WTC11 (cell line): Measurements from ENCODE around the gene NEK11. TPM values are rescaled to one million over a fixed set of nuclear protein-coding genes. Genes with fewer than 3 reads are reported as not detected.

Experiments
- ATAC-seq: fragments of 200-7000 bp; cut with Tn5 transposase; 2 replicates; pipeline ENCODE4 v1.10.0; 2021; ENCODE audit warnings: mild to moderate bottlenecking, moderate library complexity
- CTCF ChIA-PET: fragments of 300-600 bp; sonication (Branson Sonifier 250); formaldehyde crosslinking; loops from one replicate; lab custom pipeline; 2021; ENCODE audit warnings: antibody characterized with exemption; lab: Charles Lee
- POLR2A ChIA-PET: fragments of 350-600 bp; sonication (Branson Sonifier 250); formaldehyde crosslinking; loops from one replicate; lab custom pipeline; 2021; ENCODE audit warnings: antibody characterized with exemption; lab: Charles Lee
- DNase-seq: peaks from one replicate; pipeline ENCODE4 v3.0.0; 2021; ENCODE audit warnings: low spot score
- H3K27ac Mint-ChIP-seq: 2 replicates; pipeline ENCODE4 v1.8.0; 2021; ENCODE audit warnings: mixed read lengths
- H3K27me3 Mint-ChIP-seq: 2 replicates; pipeline ENCODE4 v1.8.0; 2021; ENCODE audit warnings: low read depth, mild to moderate bottlenecking, moderate library complexity, mixed read lengths
- H3K36me3 Mint-ChIP-seq: 2 replicates; pipeline ENCODE4 v1.8.0; 2021; ENCODE audit warnings: mixed read lengths
- H3K4me1 Mint-ChIP-seq: 2 replicates; pipeline ENCODE4 v1.8.0; 2022; ENCODE audit warnings: mixed read lengths
- H3K4me3 Mint-ChIP-seq: 2 replicates; pipeline ENCODE4 v1.8.0; 2021; ENCODE audit warnings: mild to moderate bottlenecking, moderate library complexity, mixed read lengths
- H3K9me3 Mint-ChIP-seq: 2 replicates; pipeline ENCODE4 v1.8.0; 2021; ENCODE audit warnings: mixed read lengths
- CBFB ChIP-seq: sonication (generic); formaldehyde crosslinking; IDR thresholded peaks from 2 replicates; pipeline ENCODE4 v1.8.1; 2022; ENCODE audit warnings: mild to moderate bottlenecking, low read depth, missing genetic modification reagents
- CREB1 ChIP-seq: sonication (generic); formaldehyde crosslinking; IDR thresholded peaks from 2 replicates; pipeline ENCODE4 v1.8.0; 2023; ENCODE audit warnings: mild to moderate bottlenecking, missing genetic modification reagents
- EMX1 ChIP-seq: fragments of 250-450 bp; sonication (Bioruptor Pico); IDR thresholded peaks from 2 replicates; pipeline ENCODE4 v1.8.0; 2021; ENCODE audit warnings: mild to moderate bottlenecking
- ETV6 ChIP-seq: sonication (generic); formaldehyde crosslinking; IDR thresholded peaks from 2 replicates; pipeline ENCODE4 v1.8.1; 2022; ENCODE audit warnings: mild to moderate bottlenecking, missing genetic modification reagents
- FOXP1 ChIP-seq: sonication (generic); formaldehyde crosslinking; IDR thresholded peaks from 2 replicates; pipeline ENCODE4 v1.8.0; 2022; ENCODE audit warnings: missing genetic modification reagents, mild to moderate bottlenecking, moderate library complexity, borderline replicate concordance
- GTF2I ChIP-seq: fragments of 250-450 bp; sonication (Bioruptor Pico); conservative IDR thresholded peaks from 2 replicates; pipeline ENCODE4 v1.4.0; 2021; ENCODE audit warnings: mild to moderate bottlenecking
- HMGA2 ChIP-seq: fragments of 250-450 bp; sonication (Bioruptor Pico); IDR thresholded peaks from 2 replicates; pipeline ENCODE4 v1.4.0; 2021; ENCODE audit warnings: mild to moderate bottlenecking, moderate library complexity
- MXD4 ChIP-seq: fragments of 250-450 bp; sonication (Bioruptor Pico); IDR thresholded peaks from 2 replicates; pipeline ENCODE4 v1.8.0; 2021; ENCODE audit warnings: mild to moderate bottlenecking, moderate library complexity, borderline replicate concordance
- NR2C2 ChIP-seq: sonication (generic); formaldehyde crosslinking; IDR thresholded peaks from 2 replicates; pipeline ENCODE4 v1.8.0; 2022; ENCODE audit warnings: mild to moderate bottlenecking, missing genetic modification reagents
- SMAD4 ChIP-seq: sonication (generic); formaldehyde crosslinking; IDR thresholded peaks from 2 replicates; pipeline ENCODE4 v1.8.0; 2022; ENCODE audit warnings: mild to moderate bottlenecking, missing genetic modification reagents
- TCF7 ChIP-seq: sonication (generic); formaldehyde crosslinking; IDR thresholded peaks from 2 replicates; pipeline ENCODE4 v1.8.0; 2022; ENCODE audit warnings: mild to moderate bottlenecking, low read depth, missing genetic modification reagents, moderate library complexity
- TEAD1 ChIP-seq: sonication (generic); formaldehyde crosslinking; IDR thresholded peaks from 2 replicates; pipeline ENCODE4 v1.8.0; 2022; ENCODE audit warnings: mild to moderate bottlenecking, missing genetic modification reagents
- TP53 ChIP-seq: sonication (generic); formaldehyde crosslinking; IDR thresholded peaks from 2 replicates; pipeline ENCODE4 v1.8.1; 2023; ENCODE audit warnings: mild to moderate bottlenecking, missing genetic modification reagents
- ZBTB21 ChIP-seq: sonication (generic); formaldehyde crosslinking; IDR thresholded peaks from 2 replicates; pipeline ENCODE4 v1.8.1; 2023; ENCODE audit warnings: mild to moderate bottlenecking, missing genetic modification reagents, borderline replicate concordance
- ZNF121 ChIP-seq: sonication (generic); formaldehyde crosslinking; IDR thresholded peaks from 2 replicates; pipeline ENCODE4 v1.8.0; 2023; ENCODE audit warnings: missing genetic modification reagents
- ZNF263 ChIP-seq: sonication (generic); formaldehyde crosslinking; IDR thresholded peaks from 2 replicates; pipeline ENCODE4 v1.8.1; 2022; ENCODE audit warnings: low read depth, mild to moderate bottlenecking, moderate library complexity, missing genetic modification reagents
- ZNF671 ChIP-seq: fragments of 250-450 bp; sonication (Bioruptor Pico); IDR thresholded peaks from 2 replicates; pipeline ENCODE4 v1.8.0; 2021; ENCODE audit warnings: mild to moderate bottlenecking
- total RNA-seq: library from RNA; stranded (reverse); gene quantifications from 3 replicates; pipeline ENCODE4 v1.2.3, GENCODE V29; 2021
- TF ChIP-seq, protein P1 (sequence below): sonication (generic); formaldehyde crosslinking; conservative IDR thresholded peaks from 2 replicates; pipeline ENCODE4 v1.8.1; 2022; ENCODE audit warnings: mild to moderate bottlenecking, missing genetic modification reagents
- TF ChIP-seq, protein P2 (sequence below): sonication (generic); formaldehyde crosslinking; IDR thresholded peaks from 2 replicates; pipeline ENCODE4 v1.8.1; 2022; ENCODE audit warnings: mild to moderate bottlenecking, moderate library complexity, missing genetic modification reagents
- TF ChIP-seq, protein P3 (sequence below): sonication (generic); formaldehyde crosslinking; IDR thresholded peaks from 2 replicates; pipeline ENCODE4 v1.8.0; 2022; ENCODE audit warnings: mild to moderate bottlenecking, missing genetic modification reagents
- TF ChIP-seq, protein P4 (sequence below): fragments of 250-450 bp; sonication (Bioruptor Pico); IDR thresholded peaks from 2 replicates; pipeline ENCODE4 v1.9.0; 2021; ENCODE audit warnings: mild to moderate bottlenecking
- TF ChIP-seq, protein P5 (sequence below): fragments of 200-600 bp; IDR thresholded peaks from 2 replicates; pipeline ENCODE4 v1.8.0; 2022; ENCODE audit warnings: antibody characterized with exemption
- TF ChIP-seq, protein P6 (sequence below): sonication (generic); formaldehyde crosslinking; IDR thresholded peaks from 2 replicates; pipeline ENCODE4 v1.8.1; 2023; ENCODE audit warnings: mild to moderate bottlenecking, missing genetic modification reagents, borderline replicate concordance
- TF ChIP-seq, protein P7 (sequence below): fragments of 250-450 bp; sonication (Bioruptor Pico); IDR thresholded peaks from 2 replicates; pipeline ENCODE4 v2.1.2; 2022; ENCODE audit warnings: mild to moderate bottlenecking, moderate library complexity

The NEK11 gene
- total RNA-seq, 1 experiment from 2014 or later = 1.6 TPM

DNA sequence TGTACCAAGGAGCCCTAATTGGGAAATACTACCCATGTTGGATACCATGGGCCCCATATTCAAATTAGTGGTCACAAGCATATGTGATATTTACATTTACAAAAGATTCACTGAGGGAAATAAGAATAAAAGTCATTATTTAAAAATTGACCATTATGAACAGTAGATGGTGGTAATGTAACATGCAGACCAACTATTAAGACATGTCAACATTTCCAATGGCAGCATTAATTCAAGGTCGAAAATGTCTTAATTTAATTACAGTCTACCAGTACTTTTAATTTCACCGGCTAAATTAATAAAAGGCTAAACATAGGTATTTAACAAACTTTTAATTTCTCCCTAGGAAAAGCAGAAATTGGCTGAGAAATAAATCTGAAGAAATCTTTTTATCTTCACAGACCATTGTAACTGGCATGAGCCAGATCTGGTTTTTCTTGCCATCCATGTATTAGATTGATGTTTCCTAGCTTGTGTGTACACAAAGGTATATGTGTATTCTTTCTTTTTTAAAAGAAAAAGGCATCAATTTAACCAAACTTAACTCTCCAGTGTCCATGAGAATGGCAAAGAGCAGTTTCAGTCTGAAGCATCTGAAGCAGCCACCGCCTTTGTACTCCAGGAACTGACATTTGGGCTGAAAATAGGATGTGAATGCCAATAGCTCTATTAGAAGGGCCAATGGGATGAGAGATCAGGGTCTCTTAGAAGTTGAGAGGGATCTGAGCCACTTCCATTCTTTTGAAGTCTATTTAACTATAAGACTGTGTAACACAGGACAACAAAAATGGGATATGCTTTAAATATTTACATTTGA, 26.6 kb downstream of the NEK11 start:
- CTCF ChIA-PET = no interaction called here
- no peak for ATAC-seq
- no peak for TF ChIP-seq NR2C2 (CRISPR knock-in tag)
- TF ChIP-seq FOXP1 (CRISPR knock-in tag) = no peak
- no peak for TF ChIP-seq EMX1 (CRISPR knock-in tag)
- no peak for TF ChIP-seq TEAD1 (CRISPR knock-in tag)
- no peak for TF ChIP-seq MXD4
- TF ChIP-seq ZNF121 (CRISPR knock-in tag) = no peak
- TF ChIP-seq CBFB (CRISPR knock-in tag) = no peak
- no peak for TF ChIP-seq TCF7
- TF ChIP-seq ZNF671 (CRISPR knock-in tag) = no peak
- TF ChIP-seq CREB1 (CRISPR knock-in tag) = no peak
- TF ChIP-seq, protein P1, sequence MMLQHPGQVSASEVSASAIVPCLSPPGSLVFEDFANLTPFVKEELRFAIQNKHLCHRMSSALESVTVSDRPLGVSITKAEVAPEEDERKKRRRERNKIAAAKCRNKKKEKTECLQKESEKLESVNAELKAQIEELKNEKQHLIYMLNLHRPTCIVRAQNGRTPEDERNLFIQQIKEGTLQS (CRISPR knock-in tag) = no peak
- TF ChIP-seq, all 79 proteins: peak for 0
- no peaks in the 10 kb centered on the region; the same call in 1 of the 2 replicates for H3K36me3 Mint-ChIP-seq
- H3K9me3 Mint-ChIP-seq = no peaks in the 10 kb centered on the region
- H3K4me1 Mint-ChIP-seq = no peaks in the 10 kb centered on the region
- DNase-seq = no peak
- no peaks in the 10 kb centered on the region for H3K27me3 Mint-ChIP-seq
- POLR2A ChIA-PET = no interaction called here
- no peak overlapping the region for H3K4me3 Mint-ChIP-seq
- H3K27ac Mint-ChIP-seq = no peak overlapping the region

DNA sequence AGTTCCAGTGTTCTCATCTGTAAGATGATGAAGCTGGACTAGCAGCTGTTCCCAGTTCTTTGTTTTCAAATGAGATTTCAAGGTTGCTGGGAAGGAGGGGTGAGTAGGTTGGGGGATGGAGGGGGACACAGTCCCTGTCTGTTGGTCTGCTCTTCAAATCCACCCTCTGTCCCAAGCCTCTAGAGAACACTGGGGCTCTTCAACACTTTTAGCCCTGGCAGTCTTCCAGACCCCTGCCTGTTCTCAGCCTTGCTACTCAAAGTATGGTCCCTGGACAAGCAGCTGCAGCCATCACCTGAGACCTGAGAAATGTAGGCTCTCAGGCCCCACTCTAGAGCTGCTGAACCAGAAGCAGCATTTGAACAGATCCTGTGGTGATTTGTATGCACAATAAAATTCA, 41.3 kb downstream of the NEK11 start:
- ATAC-seq = no peak
- no peak overlapping the region for H3K27ac Mint-ChIP-seq
- CTCF ChIA-PET = no interaction called here
- no peaks in the 10 kb centered on the region for H3K36me3 Mint-ChIP-seq
- DNase-seq = no peak
- H3K9me3 Mint-ChIP-seq = no peaks in the 10 kb centered on the region
- H3K4me1 Mint-ChIP-seq = peaks cover 3% of the 10 kb centered on the region; the same call in 1 of the 2 replicates
- H3K4me3 Mint-ChIP-seq = no peak overlapping the region
- POLR2A ChIA-PET = no interaction called here
- H3K27me3 Mint-ChIP-seq = no peaks in the 10 kb centered on the region
- no peak for TF ChIP-seq ETV6
- TF ChIP-seq, protein P2, sequence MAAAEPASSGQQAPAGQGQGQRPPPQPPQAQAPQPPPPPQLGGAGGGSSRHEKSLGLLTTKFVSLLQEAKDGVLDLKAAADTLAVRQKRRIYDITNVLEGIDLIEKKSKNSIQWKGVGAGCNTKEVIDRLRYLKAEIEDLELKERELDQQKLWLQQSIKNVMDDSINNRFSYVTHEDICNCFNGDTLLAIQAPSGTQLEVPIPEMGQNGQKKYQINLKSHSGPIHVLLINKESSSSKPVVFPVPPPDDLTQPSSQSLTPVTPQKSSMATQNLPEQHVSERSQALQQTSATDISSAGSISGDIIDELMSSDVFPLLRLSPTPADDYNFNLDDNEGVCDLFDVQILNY (CRISPR knock-in tag) = no peak
- TF ChIP-seq, protein P3, sequence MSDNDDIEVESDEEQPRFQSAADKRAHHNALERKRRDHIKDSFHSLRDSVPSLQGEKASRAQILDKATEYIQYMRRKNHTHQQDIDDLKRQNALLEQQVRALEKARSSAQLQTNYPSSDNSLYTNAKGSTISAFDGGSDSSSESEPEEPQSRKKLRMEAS (CRISPR knock-in tag) = no peak
- no peak for TF ChIP-seq TP53 (CRISPR knock-in tag)
- no peak for TF ChIP-seq ZNF263 (CRISPR knock-in tag)
- TF ChIP-seq ZBTB21 (CRISPR knock-in tag) = no peak
- TF ChIP-seq, protein P4, sequence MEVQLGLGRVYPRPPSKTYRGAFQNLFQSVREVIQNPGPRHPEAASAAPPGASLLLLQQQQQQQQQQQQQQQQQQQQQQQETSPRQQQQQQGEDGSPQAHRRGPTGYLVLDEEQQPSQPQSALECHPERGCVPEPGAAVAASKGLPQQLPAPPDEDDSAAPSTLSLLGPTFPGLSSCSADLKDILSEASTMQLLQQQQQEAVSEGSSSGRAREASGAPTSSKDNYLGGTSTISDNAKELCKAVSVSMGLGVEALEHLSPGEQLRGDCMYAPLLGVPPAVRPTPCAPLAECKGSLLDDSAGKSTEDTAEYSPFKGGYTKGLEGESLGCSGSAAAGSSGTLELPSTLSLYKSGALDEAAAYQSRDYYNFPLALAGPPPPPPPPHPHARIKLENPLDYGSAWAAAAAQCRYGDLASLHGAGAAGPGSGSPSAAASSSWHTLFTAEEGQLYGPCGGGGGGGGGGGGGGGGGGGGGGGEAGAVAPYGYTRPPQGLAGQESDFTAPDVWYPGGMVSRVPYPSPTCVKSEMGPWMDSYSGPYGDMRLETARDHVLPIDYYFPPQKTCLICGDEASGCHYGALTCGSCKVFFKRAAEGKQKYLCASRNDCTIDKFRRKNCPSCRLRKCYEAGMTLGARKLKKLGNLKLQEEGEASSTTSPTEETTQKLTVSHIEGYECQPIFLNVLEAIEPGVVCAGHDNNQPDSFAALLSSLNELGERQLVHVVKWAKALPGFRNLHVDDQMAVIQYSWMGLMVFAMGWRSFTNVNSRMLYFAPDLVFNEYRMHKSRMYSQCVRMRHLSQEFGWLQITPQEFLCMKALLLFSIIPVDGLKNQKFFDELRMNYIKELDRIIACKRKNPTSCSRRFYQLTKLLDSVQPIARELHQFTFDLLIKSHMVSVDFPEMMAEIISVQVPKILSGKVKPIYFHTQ (CRISPR knock-in tag) = no peak
- TF ChIP-seq, protein P5, sequence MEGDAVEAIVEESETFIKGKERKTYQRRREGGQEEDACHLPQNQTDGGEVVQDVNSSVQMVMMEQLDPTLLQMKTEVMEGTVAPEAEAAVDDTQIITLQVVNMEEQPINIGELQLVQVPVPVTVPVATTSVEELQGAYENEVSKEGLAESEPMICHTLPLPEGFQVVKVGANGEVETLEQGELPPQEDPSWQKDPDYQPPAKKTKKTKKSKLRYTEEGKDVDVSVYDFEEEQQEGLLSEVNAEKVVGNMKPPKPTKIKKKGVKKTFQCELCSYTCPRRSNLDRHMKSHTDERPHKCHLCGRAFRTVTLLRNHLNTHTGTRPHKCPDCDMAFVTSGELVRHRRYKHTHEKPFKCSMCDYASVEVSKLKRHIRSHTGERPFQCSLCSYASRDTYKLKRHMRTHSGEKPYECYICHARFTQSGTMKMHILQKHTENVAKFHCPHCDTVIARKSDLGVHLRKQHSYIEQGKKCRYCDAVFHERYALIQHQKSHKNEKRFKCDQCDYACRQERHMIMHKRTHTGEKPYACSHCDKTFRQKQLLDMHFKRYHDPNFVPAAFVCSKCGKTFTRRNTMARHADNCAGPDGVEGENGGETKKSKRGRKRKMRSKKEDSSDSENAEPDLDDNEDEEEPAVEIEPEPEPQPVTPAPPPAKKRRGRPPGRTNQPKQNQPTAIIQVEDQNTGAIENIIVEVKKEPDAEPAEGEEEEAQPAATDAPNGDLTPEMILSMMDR = no peak
- TF ChIP-seq NR2C2 (CRISPR knock-in tag) = no peak
- TF ChIP-seq, protein P6, sequence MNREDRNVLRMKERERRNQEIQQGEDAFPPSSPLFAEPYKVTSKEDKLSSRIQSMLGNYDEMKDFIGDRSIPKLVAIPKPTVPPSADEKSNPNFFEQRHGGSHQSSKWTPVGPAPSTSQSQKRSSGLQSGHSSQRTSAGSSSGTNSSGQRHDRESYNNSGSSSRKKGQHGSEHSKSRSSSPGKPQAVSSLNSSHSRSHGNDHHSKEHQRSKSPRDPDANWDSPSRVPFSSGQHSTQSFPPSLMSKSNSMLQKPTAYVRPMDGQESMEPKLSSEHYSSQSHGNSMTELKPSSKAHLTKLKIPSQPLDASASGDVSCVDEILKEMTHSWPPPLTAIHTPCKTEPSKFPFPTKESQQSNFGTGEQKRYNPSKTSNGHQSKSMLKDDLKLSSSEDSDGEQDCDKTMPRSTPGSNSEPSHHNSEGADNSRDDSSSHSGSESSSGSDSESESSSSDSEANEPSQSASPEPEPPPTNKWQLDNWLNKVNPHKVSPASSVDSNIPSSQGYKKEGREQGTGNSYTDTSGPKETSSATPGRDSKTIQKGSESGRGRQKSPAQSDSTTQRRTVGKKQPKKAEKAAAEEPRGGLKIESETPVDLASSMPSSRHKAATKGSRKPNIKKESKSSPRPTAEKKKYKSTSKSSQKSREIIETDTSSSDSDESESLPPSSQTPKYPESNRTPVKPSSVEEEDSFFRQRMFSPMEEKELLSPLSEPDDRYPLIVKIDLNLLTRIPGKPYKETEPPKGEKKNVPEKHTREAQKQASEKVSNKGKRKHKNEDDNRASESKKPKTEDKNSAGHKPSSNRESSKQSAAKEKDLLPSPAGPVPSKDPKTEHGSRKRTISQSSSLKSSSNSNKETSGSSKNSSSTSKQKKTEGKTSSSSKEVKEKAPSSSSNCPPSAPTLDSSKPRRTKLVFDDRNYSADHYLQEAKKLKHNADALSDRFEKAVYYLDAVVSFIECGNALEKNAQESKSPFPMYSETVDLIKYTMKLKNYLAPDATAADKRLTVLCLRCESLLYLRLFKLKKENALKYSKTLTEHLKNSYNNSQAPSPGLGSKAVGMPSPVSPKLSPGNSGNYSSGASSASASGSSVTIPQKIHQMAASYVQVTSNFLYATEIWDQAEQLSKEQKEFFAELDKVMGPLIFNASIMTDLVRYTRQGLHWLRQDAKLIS (CRISPR knock-in tag) = no peak
- TF ChIP-seq SMAD4 (CRISPR knock-in tag) = no peak
- no peak for TF ChIP-seq HMGA2 (CRISPR knock-in tag)
- TF ChIP-seq, protein P7, sequence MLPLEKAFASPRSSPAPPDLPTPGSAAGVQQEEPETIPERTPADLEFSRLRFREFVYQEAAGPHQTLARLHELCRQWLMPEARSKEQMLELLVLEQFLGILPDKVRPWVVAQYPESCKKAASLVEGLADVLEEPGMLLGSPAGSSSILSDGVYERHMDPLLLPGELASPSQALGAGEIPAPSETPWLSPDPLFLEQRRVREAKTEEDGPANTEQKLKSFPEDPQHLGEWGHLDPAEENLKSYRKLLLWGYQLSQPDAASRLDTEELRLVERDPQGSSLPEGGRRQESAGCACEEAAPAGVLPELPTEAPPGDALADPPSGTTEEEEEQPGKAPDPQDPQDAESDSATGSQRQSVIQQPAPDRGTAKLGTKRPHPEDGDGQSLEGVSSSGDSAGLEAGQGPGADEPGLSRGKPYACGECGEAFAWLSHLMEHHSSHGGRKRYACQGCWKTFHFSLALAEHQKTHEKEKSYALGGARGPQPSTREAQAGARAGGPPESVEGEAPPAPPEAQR (CRISPR knock-in tag) = no peak
- no peak for TF ChIP-seq GTF2I
- no peak for TF ChIP-seq ZNF671 (CRISPR knock-in tag)
